ENCODE results near the gene KLF1. TPM values are rescaled to one million over a fixed set of nuclear protein-coding genes. Genes with fewer than 3 reads are reported as not detected.

KLF1 gene
- total and polyA plus RNA-seq, 2 of the 13 experiments (the other 11 are each of a cell fraction or from before 2014, with no cell fraction given), result not detected

DNA sequence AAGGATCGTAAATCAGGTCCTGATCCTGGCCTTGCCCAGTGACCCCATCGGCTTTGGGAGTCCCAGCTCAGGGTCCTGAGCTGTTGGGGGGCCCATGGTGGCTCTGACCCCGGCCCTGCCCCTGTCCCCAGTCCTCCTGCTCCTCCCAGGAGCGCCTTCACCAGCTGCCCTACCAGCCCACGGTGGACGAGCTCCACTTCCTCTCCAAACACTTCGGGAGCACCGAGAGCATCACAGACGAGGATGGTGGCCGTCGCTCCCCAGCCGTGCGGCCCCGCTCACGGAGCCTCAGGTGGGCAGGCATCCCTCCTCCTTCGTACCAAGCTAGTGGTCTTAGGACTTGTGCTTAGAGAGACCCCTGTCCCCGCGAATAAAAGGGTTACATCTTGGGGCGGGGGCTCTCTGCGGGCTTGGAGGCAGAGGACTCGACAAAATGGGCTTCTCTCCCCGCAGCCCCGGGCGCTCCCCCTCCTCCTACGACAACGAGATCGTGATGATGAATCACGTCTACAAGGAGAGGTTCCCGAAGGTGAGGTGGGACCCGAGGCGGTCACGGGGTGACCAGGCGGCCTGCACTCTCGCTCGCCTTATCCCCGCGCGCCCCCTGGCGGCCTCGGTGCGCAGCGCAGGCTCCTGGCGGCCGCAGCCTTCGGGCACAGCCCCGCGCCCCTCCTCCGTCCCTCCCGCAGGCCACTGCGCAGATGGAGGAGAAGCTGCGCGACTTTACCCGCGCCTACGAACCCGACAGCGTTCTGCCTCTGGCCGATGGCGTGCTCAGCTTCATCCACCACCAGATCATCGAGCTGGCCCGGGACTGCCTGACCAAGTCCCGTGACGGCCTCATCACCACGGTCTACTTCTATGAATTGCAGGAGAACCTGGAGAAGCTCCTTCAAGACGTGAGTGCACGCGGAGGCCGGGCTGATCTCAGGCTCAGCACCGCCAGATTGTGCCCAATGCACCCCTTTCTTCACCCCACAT is 39.6 kb downstream of the KLF1 start (continued):
- TF ChIP-seq, protein P1, sequence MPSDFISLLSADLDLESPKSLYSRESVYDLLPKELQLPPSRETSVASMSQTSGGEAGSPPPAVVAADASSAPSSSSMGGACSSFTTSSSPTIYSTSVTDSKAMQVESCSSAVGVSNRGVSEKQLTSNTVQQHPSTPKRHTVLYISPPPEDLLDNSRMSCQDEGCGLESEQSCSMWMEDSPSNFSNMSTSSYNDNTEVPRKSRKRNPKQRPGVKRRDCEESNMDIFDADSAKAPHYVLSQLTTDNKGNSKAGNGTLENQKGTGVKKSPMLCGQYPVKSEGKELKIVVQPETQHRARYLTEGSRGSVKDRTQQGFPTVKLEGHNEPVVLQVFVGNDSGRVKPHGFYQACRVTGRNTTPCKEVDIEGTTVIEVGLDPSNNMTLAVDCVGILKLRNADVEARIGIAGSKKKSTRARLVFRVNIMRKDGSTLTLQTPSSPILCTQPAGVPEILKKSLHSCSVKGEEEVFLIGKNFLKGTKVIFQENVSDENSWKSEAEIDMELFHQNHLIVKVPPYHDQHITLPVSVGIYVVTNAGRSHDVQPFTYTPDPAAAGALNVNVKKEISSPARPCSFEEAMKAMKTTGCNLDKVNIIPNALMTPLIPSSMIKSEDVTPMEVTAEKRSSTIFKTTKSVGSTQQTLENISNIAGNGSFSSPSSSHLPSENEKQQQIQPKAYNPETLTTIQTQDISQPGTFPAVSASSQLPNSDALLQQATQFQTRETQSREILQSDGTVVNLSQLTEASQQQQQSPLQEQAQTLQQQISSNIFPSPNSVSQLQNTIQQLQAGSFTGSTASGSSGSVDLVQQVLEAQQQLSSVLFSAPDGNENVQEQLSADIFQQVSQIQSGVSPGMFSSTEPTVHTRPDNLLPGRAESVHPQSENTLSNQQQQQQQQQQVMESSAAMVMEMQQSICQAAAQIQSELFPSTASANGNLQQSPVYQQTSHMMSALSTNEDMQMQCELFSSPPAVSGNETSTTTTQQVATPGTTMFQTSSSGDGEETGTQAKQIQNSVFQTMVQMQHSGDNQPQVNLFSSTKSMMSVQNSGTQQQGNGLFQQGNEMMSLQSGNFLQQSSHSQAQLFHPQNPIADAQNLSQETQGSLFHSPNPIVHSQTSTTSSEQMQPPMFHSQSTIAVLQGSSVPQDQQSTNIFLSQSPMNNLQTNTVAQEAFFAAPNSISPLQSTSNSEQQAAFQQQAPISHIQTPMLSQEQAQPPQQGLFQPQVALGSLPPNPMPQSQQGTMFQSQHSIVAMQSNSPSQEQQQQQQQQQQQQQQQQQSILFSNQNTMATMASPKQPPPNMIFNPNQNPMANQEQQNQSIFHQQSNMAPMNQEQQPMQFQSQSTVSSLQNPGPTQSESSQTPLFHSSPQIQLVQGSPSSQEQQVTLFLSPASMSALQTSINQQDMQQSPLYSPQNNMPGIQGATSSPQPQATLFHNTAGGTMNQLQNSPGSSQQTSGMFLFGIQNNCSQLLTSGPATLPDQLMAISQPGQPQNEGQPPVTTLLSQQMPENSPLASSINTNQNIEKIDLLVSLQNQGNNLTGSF (CRISPR knock-in tag; IDR thresholded peaks at IDR 0.05), result no peak
- TF ChIP-seq ZNF749 (CRISPR knock-in tag; IDR thresholded peaks at IDR 0.05; ENCODE audit: borderline replicate concordance), result no peak
- TF ChIP-seq, protein P2, sequence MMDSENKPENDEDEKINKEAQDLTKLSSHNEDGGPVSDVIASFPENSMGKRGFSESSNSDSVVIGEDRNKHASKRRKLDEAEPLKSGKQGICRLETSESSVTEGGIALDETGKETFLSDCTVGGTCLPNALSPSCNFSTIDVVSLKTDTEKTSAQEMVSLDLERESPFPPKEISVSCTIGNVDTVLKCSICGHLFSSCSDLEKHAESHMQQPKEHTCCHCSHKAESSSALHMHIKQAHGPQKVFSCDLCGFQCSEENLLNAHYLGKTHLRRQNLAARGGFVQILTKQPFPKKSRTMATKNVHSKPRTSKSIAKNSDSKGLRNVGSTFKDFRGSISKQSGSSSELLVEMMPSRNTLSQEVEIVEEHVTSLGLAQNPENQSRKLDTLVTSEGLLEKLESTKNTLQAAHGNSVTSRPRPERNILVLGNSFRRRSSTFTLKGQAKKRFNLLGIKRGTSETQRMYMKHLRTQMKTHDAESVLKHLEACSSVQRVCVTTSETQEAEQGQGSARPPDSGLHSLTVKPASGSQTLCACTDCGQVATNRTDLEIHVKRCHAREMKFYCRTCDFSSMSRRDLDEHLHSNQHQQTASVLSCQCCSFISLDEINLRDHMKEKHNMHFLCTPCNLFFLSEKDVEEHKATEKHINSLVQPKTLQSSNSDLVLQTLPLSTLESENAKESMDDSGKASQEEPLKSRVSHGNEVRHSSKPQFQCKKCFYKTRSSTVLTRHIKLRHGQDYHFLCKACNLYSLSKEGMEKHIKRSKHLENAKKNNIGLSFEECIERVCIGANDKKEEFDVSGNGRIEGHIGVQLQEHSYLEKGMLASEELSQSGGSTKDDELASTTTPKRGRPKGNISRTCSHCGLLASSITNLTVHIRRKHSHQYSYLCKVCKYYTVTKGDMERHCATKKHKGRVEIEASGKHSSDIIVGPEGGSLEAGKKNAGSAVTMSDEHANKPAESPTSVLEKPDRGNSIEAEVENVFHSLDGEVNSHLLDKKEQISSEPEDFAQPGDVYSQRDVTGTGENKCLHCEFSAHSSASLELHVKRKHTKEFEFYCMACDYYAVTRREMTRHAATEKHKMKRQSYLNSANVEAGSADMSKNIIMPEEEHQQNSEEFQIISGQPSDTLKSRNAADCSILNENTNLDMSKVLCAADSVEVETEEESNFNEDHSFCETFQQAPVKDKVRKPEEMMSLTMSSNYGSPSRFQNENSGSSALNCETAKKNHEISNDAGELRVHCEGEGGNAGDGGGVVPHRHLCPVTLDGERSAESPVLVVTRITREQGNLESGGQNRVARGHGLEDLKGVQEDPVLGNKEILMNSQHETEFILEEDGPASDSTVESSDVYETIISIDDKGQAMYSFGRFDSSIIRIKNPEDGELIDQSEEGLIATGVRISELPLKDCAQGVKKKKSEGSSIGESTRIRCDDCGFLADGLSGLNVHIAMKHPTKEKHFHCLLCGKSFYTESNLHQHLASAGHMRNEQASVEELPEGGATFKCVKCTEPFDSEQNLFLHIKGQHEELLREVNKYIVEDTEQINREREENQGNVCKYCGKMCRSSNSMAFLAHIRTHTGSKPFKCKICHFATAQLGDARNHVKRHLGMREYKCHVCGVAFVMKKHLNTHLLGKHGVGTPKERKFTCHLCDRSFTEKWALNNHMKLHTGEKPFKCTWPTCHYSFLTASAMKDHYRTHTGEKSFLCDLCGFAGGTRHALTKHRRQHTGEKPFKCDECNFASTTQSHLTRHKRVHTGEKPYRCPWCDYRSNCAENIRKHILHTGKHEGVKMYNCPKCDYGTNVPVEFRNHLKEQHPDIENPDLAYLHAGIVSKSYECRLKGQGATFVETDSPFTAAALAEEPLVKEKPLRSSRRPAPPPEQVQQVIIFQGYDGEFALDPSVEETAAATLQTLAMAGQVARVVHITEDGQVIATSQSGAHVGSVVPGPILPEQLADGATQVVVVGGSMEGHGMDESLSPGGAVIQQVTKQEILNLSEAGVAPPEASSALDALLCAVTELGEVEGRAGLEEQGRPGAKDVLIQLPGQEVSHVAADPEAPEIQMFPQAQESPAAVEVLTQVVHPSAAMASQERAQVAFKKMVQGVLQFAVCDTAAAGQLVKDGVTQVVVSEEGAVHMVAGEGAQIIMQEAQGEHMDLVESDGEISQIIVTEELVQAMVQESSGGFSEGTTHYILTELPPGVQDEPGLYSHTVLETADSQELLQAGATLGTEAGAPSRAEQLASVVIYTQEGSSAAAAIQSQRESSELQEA (CRISPR knock-in tag; IDR thresholded peaks at IDR 0.05; ENCODE audit: not compliant biosample characterization), result no peak
- 0 out of 2 replicates have a peak, but pooled peaks have one; percentile 37 for TF ChIP-seq RXRB (CRISPR knock-in tag; IDR thresholded peaks at IDR 0.05; ENCODE audit: borderline replicate concordance)
- TF ChIP-seq NCOR1 (IDR thresholded peaks at IDR 0.05; ENCODE audit: borderline replicate concordance, low read length), result no peak
- no peak for TF ChIP-seq ZNF232 (CRISPR knock-in tag; IDR thresholded peaks at IDR 0.05; ENCODE audit: borderline replicate concordance)
- TF ChIP-seq ZNF431 (CRISPR knock-in tag; IDR thresholded peaks at IDR 0.05; ENCODE audit: borderline replicate concordance, low read depth), result no peak
- TF ChIP-seq RCOR2 (CRISPR knock-in tag; IDR thresholded peaks at IDR 0.05), result no peak
- TF ChIP-seq NR2F2 (IDR thresholded peaks at IDR 0.05; ENCODE audit: borderline replicate concordance, low read depth), result no peak
- TF ChIP-seq, protein P3, sequence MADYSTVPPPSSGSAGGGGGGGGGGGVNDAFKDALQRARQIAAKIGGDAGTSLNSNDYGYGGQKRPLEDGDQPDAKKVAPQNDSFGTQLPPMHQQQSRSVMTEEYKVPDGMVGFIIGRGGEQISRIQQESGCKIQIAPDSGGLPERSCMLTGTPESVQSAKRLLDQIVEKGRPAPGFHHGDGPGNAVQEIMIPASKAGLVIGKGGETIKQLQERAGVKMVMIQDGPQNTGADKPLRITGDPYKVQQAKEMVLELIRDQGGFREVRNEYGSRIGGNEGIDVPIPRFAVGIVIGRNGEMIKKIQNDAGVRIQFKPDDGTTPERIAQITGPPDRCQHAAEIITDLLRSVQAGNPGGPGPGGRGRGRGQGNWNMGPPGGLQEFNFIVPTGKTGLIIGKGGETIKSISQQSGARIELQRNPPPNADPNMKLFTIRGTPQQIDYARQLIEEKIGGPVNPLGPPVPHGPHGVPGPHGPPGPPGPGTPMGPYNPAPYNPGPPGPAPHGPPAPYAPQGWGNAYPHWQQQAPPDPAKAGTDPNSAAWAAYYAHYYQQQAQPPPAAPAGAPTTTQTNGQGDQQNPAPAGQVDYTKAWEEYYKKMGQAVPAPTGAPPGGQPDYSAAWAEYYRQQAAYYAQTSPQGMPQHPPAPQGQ (CRISPR knock-in tag; IDR thresholded peaks at IDR 0.05; ENCODE audit: borderline replicate concordance), result no peak
- no peak for TF ChIP-seq ZNF678 (CRISPR knock-in tag; IDR thresholded peaks at IDR 0.05)
